Gastroesophageal sphincter (tissue), 4 donors: ENCODE results near the gene SPRR3. TPM values are rescaled to one million over a fixed set of nuclear protein-coding genes. Genes with fewer than 3 reads are reported as not detected.

Experiments used
- ATAC-seq: fragments of 150-250 bp; one replicate; pipeline ENCODE4 v1.9.1; 2016; ENCODE audit warnings: mild to moderate bottlenecking, moderate library complexity
- H3K27ac ChIP-seq, 4 donors: fragments of 200-600 bp; sonication (generic) in 3 of 4; 1 replicate in 3 of 4; 2 replicates in 1 of 4; pipeline ENCODE4 v1.5.1; 2016 to 2019
- H3K27me3 ChIP-seq: fragments of 200-600 bp; sonication (generic); one replicate; pipeline ENCODE4 v1.5.1; 2019
- H3K36me3 ChIP-seq, 2 donors: fragments of 200-600 bp; sonication (generic); one replicate each; pipeline ENCODE4 v1.5.1; 2019; ENCODE audit warnings: control low read depth in 1 of 2
- H3K4me1 ChIP-seq, 3 donors: fragments of 200-600 bp; sonication (generic); 1 replicate in 2 of 3; 2 replicates in 1 of 3; pipeline ENCODE4 v1.5.1; 2016 to 2019; ENCODE audit warnings: control low read depth in 2 of 3
- H3K4me3 ChIP-seq, 2 donors: fragments of 200-600 bp; sonication (generic); one replicate each; pipeline ENCODE4 v1.5.1; 2019; ENCODE audit warnings: mild to moderate bottlenecking in 1 of 2, moderate library complexity in 1 of 2
- H3K9me3 ChIP-seq, 3 donors: fragments of 200-600 bp; sonication (generic); one replicate each; pipeline ENCODE4 v1.5.1; 2017 to 2019; ENCODE audit warnings: control low read depth in 2 of 3
- EP300 ChIP-seq: sonication (generic); formaldehyde crosslinking; IDR thresholded peaks from one replicate; pipeline ENCODE4 v1.6.1; 2017; ENCODE audit warnings: antibody characterized with exemption, mild to moderate bottlenecking
- POLR2A ChIP-seq, 2 donors: fragments of 450-650 bp; IDR thresholded peaks; one replicate each; pipeline ENCODE4 v1.6.1; 2017; ENCODE audit warnings: antibody characterized with exemption in 2 of 2, mild to moderate bottlenecking in 2 of 2, moderate library complexity in 1 of 2
- POLR2AphosphoS5 ChIP-seq: sonication (generic); formaldehyde crosslinking; IDR thresholded peaks from one replicate; pipeline ENCODE4 v1.6.1; 2017; ENCODE audit warnings: antibody characterized with exemption
- WGBS, 2 donors: methylation state at CpG; one replicate each; pipeline ENCODE4 v1.1.5; 2018; ENCODE audit warnings: low coverage in 1 of 2; 5-methylcytosine and 5-hydroxymethylcytosine counted together
- total RNA-seq, 4 donors: library from RNA; depleted of rRNA; stranded (reverse); fragments of >200 nt; gene quantifications; one replicate each; pipeline ENCODE4 v1.1.0, GENCODE V29; 2016
- TF ChIP-seq, protein P1 (sequence below), 4 experiments: fragments of 200-600 bp in 2 of 4; fragments of 450-650 bp in 2 of 4; sonication (generic) in 1 of 4; IDR thresholded peaks; one replicate each; pipeline ENCODE4 v1.5.1; 2017 to 2019; ENCODE audit warnings: antibody characterized with exemption in 4 of 4, mild to moderate bottlenecking in 2 of 4, moderate library complexity in 2 of 4

Gene SPRR3
- total RNA-seq, 4 donors from 2014 or later, result 5.9 to 291 (median 21.5) TPM

DNA sequence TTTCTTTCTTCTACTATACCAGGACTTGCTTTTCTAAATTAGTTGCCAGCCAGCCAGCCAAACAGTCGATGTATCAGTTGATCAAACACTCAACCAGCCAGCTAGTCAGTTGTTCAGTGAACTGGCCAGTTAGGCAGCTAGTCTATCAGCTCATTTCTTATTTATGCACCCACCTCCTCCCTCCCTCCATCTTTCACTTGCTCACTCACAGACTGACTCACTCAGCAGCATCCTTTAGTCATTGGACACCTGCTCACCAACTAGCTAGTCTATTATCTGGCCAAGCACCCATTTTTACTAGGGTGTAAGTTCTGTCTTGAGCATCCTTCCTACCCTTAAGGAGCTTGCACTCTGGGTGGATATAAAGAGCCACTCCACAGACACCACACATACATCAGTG lies 37.0 kb upstream of the SPRR3 start:
- no peak for TF ChIP-seq POLR2AphosphoS5
- TF ChIP-seq, protein P1, sequence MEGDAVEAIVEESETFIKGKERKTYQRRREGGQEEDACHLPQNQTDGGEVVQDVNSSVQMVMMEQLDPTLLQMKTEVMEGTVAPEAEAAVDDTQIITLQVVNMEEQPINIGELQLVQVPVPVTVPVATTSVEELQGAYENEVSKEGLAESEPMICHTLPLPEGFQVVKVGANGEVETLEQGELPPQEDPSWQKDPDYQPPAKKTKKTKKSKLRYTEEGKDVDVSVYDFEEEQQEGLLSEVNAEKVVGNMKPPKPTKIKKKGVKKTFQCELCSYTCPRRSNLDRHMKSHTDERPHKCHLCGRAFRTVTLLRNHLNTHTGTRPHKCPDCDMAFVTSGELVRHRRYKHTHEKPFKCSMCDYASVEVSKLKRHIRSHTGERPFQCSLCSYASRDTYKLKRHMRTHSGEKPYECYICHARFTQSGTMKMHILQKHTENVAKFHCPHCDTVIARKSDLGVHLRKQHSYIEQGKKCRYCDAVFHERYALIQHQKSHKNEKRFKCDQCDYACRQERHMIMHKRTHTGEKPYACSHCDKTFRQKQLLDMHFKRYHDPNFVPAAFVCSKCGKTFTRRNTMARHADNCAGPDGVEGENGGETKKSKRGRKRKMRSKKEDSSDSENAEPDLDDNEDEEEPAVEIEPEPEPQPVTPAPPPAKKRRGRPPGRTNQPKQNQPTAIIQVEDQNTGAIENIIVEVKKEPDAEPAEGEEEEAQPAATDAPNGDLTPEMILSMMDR (IDR thresholded peaks at IDR 0.05), result no peak
- Histone ChIP-seq H3K4me3 (no peak overlapping the region), H3K9me3 (no peaks in the 10 kb centered on the region), H3K36me3 (no peaks in the 10 kb centered on the region), H3K27ac (no peak overlapping the region), H3K27me3 (no peaks in the 10 kb centered on the region), H3K4me1 (no peaks in the 10 kb centered on the region)
- WGBS, 2 donors, result 77 to 100% methylated on average over 1 of the region's 1 CpG
- ATAC-seq, result no peak

DNA sequence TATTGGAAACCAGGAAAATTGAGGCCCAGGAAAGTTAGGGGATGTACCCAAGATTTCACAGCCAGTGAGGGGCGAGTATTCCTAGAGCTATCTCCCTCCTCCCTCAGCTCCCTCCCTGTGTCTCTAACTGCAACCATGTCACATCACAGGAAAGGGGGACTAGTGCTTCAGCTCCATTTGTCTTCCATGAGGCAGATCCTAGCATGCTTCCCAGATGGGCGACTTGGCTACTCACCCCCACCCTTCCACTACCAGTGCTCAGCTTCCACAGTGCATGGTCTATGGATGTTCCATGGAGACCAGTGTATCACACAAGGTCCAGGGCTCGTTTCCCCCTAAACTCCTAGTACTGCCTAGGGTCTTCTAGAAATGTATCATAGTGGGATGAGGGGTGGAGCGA lies 35.7 kb upstream of the SPRR3 start:
- H3K4me3 ChIP-seq, result no peak overlapping the region
- H3K27me3 ChIP-seq, result no peaks in the 10 kb centered on the region
- 44 to 64% methylated on average over 2 to 4 of the region's 4 CpGs for WGBS, 2 donors
- no peaks in the 10 kb centered on the region for H3K4me1 ChIP-seq
- H3K9me3 ChIP-seq, result no peaks in the 10 kb centered on the region
- no peak overlapping the region for H3K27ac ChIP-seq
- no peak for TF ChIP-seq POLR2AphosphoS5
- TF ChIP-seq POLR2A (IDR thresholded peaks at IDR 0.05), result no peak
- TF ChIP-seq, protein P1 (IDR thresholded peaks at IDR 0.05), result no peak
- TF ChIP-seq EP300, result no peak
- H3K36me3 ChIP-seq, result no peaks in the 10 kb centered on the region
- no peak for ATAC-seq

DNA sequence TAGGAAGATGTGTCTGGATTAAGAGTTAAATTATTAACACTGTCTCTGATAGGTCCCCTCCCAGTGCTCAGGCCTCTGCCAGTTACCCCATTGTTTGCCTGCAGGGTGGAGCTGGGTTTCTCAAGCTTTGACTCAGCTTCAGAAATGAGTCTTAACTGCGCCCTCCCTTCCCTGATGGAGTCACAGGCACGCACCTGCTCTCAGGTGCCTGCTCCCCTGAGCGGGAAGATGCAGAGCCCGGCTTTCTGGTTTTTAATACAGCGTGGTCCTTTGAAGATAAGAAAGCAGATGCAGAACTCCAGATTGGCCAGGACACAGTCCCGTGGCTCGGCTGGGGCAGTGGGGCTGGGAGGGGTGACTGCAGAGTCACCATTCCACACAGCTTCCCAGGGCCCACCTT lies 34.3 kb upstream of the SPRR3 start:
- H3K27ac ChIP-seq, result no peak overlapping the region
- TF ChIP-seq POLR2AphosphoS5 (no peak), EP300 (no peak), POLR2A (IDR thresholded peaks at IDR 0.05) (no peak)
- TF ChIP-seq, protein P1 (IDR thresholded peaks at IDR 0.05), result no peak
- H3K27me3 ChIP-seq, result no peaks in the 10 kb centered on the region
- H3K4me3 ChIP-seq, result no peak overlapping the region
- H3K9me3 ChIP-seq, result no peaks in the 10 kb centered on the region
- ATAC-seq, result no peak
- H3K36me3 ChIP-seq, result no peaks in the 10 kb centered on the region
- no peaks in the 10 kb centered on the region for H3K4me1 ChIP-seq
- 55% methylated on average over 2 of the region's 7 CpGs; no CpG with 5 or more reads in 1 of the 2 donors for WGBS, 2 donors

DNA sequence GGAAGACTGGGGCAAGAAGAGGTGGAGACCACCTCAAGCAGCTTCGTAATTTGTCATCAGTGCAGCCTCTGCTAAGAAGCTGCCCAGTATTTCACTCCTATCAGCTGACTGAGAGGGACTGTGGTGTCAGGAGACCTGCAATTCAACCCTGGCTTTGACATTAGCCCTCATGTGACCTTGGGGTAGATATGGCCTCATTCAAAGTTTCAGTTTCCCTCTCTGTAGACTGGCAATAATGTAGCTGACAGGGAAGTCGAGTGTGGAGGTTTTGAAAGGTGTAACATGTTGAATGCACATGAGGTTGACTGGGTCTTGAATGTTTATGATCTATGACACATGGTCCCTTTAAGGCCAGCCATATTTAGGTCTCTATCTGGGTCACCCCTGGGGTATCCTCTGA lies 33.3 kb upstream of the SPRR3 start:
- no peak overlapping the region for H3K27ac ChIP-seq
- TF ChIP-seq POLR2A (IDR thresholded peaks at IDR 0.05) (no peak), EP300 (no peak), POLR2AphosphoS5 (no peak)
- TF ChIP-seq, protein P1 (IDR thresholded peaks at IDR 0.05), result no peak
- H3K4me1 ChIP-seq, result no peaks in the 10 kb centered on the region
- 39 to 67% methylated on average over 1 to 2 of the region's 2 CpGs for WGBS, 2 donors
- no peaks in the 10 kb centered on the region for H3K36me3 ChIP-seq
- no peaks in the 10 kb centered on the region for H3K9me3 ChIP-seq
- H3K27me3 ChIP-seq, result no peaks in the 10 kb centered on the region
- H3K4me3 ChIP-seq, result no peak overlapping the region
- ATAC-seq, result no peak

DNA sequence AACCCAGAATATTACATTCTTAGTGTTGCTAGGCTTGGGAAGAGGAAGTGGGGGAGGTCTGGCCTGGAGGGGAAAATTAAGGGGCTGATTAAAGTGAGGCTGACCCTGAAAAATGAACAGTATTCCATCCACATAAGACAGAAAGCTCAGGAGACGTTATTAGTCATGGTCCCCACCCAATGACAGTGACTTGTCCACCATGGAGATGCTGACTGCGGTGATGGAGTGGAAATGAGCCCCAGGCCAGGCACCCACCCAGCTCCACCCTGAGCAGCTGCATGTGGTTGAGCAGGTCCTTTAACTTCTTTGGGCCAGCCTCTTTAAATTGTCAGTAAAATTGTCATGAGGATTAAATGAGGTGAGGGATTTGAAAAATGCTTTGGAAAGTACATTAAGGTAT lies 32.5 kb upstream of the SPRR3 start:
- TF ChIP-seq, protein P1 (IDR thresholded peaks at IDR 0.05), result no peak
- no peak for TF ChIP-seq POLR2A (IDR thresholded peaks at IDR 0.05)
- no peak for TF ChIP-seq POLR2AphosphoS5
- no peak for TF ChIP-seq EP300
- H3K9me3 ChIP-seq, result no peaks in the 10 kb centered on the region
- WGBS, 2 donors, result 73% methylated on average over 2 of the region's 2 CpGs; no CpG with 5 or more reads in 1 of the 2 donors
- H3K27ac ChIP-seq, result no peak overlapping the region
- no peaks in the 10 kb centered on the region for H3K27me3 ChIP-seq
- no peak overlapping the region for H3K4me3 ChIP-seq
- no peak for ATAC-seq
- H3K36me3 ChIP-seq, result no peaks in the 10 kb centered on the region
- no peaks in the 10 kb centered on the region for H3K4me1 ChIP-seq
